Hematopoietic multipotent progenitor cell treated with erythropoietin and hydrocortisone succinate and interleukin-3 and kit ligand, for 8 days (in vitro differentiated cells): Measurements from ENCODE around the gene PHC2.

Experiments
- DNase-seq: peaks from one replicate; pipeline ENCODE4 v3.0.0-alpha.2; 2015

Gene PHC2

GRCh38 chr1:33369081-33369480, 61.8 kb downstream of the PHC2 start:
- DNase-seq = no peak

DNA sequence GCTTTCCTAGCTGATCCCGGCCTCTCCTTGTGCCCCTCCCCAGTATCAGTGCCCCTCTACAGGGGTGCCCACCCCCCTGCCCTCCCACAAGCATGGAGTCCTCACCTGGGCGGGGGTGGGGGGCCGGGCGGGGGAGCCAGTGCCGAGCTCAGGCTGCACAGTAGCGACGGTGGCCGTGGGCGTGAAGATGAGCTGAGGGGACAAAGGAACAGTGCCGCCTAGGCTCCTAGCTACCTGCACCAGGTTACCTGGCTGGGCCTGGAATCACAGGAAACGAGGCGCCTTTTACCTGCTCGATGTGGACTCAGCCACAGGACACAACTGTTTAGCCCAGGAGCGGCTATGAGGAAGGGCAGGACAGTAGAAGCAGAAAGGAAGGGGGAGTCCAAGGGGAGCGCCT, 62.5 kb downstream of the PHC2 start:
- DNase-seq = no peak

GRCh38 chr1:33367485-33368405, 63.1 kb downstream of the PHC2 start:
- peak; percentile 80 for DNase-seq

DNA sequence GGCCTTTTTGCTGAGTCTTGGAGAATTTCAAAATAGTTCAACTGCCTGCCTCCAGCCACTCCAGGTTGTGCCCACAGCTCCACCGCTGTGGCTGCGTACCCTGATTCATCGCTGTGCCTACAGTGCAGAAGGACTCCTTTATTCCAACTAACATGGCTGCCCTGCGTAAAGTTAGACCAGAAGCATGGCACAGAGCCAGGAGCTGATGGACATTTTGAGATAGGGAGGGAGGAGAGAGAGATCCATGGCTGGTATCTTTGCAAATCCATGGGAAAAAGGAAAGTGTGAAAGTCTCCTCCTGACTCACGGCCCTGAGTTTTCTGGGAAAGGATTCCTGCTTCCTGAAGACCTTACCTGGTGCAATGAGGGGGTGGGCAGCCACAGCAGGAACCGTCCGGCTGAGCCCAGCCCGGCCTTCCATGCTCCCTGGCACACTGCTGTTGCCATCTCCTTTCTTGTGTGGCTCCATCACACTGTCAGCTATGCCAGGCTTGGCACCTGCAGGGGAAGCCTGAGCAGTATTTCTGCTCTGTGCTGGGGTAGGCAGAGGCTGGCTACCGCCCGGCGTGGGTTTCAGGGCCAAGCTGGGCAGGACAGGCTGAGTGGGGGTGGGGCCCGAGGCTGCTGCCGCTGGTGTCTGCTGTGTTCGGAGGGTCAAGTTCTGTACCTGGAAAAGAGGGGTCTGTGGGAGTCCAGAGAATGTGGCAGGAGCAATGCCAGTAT, 64.0 kb downstream of the PHC2 start:
- peak; percentile 31 for DNase-seq

GRCh38 chr1:33365560-33365997, 65.3 kb downstream of the PHC2 start:
- no peak for DNase-seq

GRCh38 chr1:33364565-33364918, 66.4 kb downstream of the PHC2 start:
- DNase-seq = no peak

- DNase-seq = no peak
Observed at GRCh38 chr1:33363470-33363861, 67.4 kb downstream of the PHC2 start.

DNA sequence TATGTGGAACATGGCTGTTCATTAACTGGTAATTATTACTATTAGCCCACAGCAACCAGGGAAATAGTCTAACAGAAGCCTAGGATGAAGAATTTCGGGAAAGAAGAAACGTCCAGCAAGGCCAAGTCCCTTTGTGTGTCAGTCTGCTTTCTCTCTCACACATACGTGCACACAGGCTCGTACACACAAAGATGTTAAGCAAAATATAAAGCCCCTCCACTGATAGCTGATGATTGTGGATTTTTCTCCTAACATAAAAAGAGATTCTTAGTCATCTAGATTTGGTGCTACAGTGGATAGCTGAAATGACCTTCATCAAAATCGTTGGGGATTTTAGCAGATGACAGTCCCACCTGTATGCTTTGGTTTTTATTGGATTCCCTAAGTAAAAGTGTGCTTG, 67.9 kb downstream of the PHC2 start:
- no peak for DNase-seq

DNA sequence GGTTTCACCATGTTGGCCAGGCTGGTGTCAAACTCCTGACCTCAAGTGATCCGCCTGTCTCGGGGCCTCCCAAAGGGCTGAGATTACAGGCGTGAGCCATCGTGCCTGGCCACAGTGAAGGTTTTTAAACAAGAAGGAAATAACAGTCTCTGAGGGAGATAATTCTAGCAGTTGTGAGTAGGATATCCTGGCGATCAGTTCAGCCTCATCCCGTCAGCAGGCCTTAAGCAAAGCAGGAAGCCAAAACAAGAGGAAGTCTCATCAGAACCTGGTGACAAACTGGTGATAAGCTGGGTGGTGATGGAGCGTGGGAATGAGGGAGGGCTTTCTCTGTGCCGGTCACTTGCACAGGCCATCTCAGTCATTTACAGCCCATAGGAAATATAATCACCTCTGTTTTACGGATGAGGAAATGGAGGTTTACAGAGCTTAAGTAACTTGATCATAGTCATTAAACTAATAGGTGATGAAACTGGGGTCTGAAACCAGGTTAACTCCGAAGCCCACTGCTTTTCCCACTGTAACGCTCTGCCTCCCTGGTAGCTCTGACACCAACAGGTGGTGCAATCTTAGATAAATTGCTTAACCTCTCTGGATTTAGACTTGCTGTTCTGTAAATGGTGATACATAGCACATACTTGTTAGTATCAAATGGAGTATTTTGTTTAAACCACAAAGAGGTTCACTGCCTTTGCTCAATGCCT, 69.2 kb downstream of the PHC2 start:
- DNase-seq = peak; percentile 36

- DNase-seq = no peak
Observed at GRCh38 chr1:33360367-33360766, 70.5 kb downstream of the PHC2 start.

GRCh38 chr1:33359931-33360330, 71.0 kb downstream of the PHC2 start:
- no peak for DNase-seq

- DNase-seq = no peak
Observed at GRCh38 chr1:33358795-33359503, 71.9 kb downstream of the PHC2 start.

- DNase-seq = no peak
Observed at GRCh38 chr1:33358114-33358794, 72.6 kb downstream of the PHC2 start.

- DNase-seq = no peak
Observed at GRCh38 chr1:33357099-33357498, 73.8 kb downstream of the PHC2 start.

DNA sequence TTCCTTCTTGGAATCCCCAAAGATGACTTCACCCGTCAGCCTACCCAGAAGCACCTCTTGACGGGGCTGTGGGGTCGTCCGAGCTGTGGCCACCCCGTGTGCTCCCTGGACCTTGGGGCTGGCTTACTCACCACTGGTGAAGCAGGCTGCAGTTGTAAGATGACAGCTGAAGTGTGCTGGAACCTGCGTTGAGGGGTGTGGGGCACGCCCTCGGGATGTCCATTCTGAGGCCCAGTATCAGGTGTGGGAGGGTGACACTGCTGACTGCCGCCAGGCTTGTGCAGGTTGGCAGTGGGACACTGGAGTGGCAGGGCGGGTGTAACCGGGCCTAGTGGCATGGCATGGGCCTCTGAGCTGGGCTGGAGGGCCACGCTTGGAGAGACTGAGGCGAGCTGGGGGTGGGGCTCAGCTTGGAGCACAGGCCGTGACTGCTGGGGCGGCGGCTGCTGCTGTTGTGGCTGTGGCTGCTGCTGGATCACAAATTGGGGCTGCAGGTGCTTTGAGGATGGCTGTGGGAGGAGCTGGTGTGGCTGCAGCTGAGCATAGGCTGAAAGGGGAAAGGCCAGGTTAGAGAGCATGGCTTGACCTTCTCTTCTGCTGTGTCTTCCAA, 76.1 kb downstream of the PHC2 start:
- DNase-seq = no peak

DNA sequence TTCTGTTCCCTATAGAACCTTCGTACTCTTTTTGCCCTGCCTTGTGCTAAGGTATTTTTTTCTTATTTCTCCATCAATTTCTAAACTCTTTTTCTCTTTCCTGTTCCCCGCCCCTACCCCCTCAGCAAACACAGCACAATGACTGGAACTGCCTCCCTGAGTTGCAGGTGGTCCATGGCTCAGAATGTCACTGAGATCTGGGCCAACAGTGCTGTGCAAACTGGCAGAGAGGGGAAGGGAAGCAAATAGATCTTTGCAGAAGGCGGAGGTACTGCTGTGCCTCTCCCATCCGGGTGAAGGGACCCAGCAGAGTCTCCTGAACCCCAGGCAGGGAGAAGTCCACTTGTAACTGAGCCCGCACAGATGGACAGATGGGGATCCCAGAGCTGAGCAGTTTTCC, 77.4 kb downstream of the PHC2 start:
- DNase-seq = no peak

DNA sequence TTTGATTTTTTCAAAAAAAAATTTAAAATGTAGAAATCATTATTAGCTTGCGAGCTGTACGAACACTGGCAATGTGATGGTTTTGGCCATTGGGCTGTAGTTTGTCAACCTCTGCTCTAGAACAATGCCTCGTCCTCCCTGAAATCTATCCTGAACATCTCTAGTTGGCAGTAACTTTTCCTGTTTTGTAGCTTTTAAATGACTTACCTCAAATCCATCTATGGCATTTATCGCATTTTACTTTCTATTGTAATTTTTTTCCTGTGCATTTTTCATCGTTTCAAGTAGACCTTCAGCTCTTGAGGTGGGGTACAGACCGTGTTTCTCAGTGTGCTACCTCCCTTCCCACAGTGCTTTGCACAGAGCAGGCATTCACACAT, 79.6 kb downstream of the PHC2 start:
- no peak for DNase-seq

- DNase-seq = peak; percentile 24
Observed at GRCh38 chr1:33350611-33351280, 80.1 kb downstream of the PHC2 start.

DNA sequence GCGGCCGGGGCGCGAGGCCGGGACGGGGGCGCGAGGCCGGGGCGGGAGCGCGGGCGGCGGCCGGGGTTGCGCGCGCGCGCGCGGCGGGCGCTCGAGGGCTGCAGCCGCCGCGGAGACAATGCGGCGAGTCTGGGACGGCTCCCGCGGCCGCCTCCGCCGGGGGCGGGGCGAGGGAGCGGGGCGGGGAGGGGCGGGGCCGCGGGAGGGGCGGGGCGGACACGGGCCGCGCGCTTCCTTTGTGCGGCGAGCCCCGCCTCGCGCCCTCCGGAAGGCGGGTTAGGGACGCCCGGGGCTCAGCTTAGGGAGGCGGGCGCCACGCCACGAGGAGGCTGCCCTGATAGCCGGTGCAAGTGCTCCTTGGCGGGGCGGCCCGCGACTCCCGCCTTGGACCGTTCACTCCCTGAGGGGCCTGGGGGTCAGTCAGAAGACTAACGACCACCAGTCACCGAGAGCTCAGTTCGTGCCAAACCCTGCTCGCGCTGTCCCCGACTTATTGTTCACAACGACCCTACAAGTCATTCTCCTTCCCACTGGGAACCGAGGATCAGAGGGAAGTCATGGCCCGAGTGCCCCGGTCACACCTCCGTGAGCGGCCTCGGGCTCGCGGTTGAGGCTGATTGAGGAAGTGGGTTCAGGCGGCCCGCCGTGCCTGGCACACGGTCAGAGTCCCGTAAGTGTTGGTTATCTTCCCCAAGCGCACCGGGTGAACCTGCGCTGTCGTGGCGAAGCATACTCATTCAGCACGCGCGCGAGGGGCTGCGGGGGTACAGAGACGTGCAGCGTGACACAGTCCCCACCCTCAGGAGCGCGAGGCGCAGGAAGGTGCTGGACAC, 80.9 kb downstream of the PHC2 start:
- peak; percentile 86 for DNase-seq

- DNase-seq = peak; percentile 62
Observed at GRCh38 chr1:33349081-33349759, 81.7 kb downstream of the PHC2 start.
